ENCODE measurements around the gene ZNF816.
"Not testable (repeated sequence)": the region's sequence is repeated elsewhere in the genome, so short reads cannot be mapped to it uniquely, and the experiment has no call there.

Gene ZNF816

GRCh38 chr19:52948025-52948770 lies 14.5 kb downstream of the ZNF816 start:
- TF ChIP-seq ZC3H10 (CRISPR knock-in tag; IDR thresholded peaks at IDR 0.05), result no peak
- TF ChIP-seq ZNF565 (CRISPR knock-in tag; conservative IDR thresholded peaks at IDR 0.05; ENCODE audit: low read depth), result no peak
- no peak for ATAC-seq

GRCh38 chr19:52946322-52947310 lies 16.1 kb downstream of the ZNF816 start:
- no peak for ATAC-seq
- no peak for TF ChIP-seq ZNF70 (CRISPR knock-in tag; IDR thresholded peaks at IDR 0.05)
- no peak for TF ChIP-seq ZNF565 (CRISPR knock-in tag; conservative IDR thresholded peaks at IDR 0.05; ENCODE audit: low read depth)
- TF ChIP-seq ESRRG (CRISPR knock-in tag; IDR thresholded peaks at IDR 0.05), result no peak
- no peak for TF ChIP-seq POU6F1 (CRISPR knock-in tag; IDR thresholded peaks at IDR 0.05; ENCODE audit: borderline replicate concordance, low read depth)
- TF ChIP-seq TCF4 (CRISPR knock-in tag; IDR thresholded peaks at IDR 0.05; ENCODE audit: borderline replicate concordance), result no peak
- no peak for TF ChIP-seq CSRNP3 (CRISPR knock-in tag; IDR thresholded peaks at IDR 0.05)
- no peak for TF ChIP-seq GLIS3 (CRISPR knock-in tag; IDR thresholded peaks at IDR 0.05)
- TF ChIP-seq RARB (CRISPR knock-in tag; IDR thresholded peaks at IDR 0.05), result no peak
- no peak for TF ChIP-seq ZC3H10 (CRISPR knock-in tag; IDR thresholded peaks at IDR 0.05)
- no peak for TF ChIP-seq ZFP30 (CRISPR knock-in tag; IDR thresholded peaks at IDR 0.05)
- TF ChIP-seq ZFP3 (CRISPR knock-in tag; IDR thresholded peaks at IDR 0.05), result no peak
- no peak for TF ChIP-seq OSR1 (CRISPR knock-in tag; IDR thresholded peaks at IDR 0.05)
- no peak for TF ChIP-seq CSDC2 (CRISPR knock-in tag; IDR thresholded peaks at IDR 0.05)
- no peak for TF ChIP-seq CREB5 (CRISPR knock-in tag; IDR thresholded peaks at IDR 0.05; ENCODE audit: low read depth)
- TF ChIP-seq SNAI2 (CRISPR knock-in tag; IDR thresholded peaks at IDR 0.05), result no peak
- no peak for TF ChIP-seq TSHZ2 (CRISPR knock-in tag; IDR thresholded peaks at IDR 0.05)

GRCh38 chr19:52945652-52946321 lies 16.9 kb downstream of the ZNF816 start:
- no peak for ATAC-seq
- TF ChIP-seq TSHZ2 (CRISPR knock-in tag; IDR thresholded peaks at IDR 0.05) (no peak), CREB5 (CRISPR knock-in tag; IDR thresholded peaks at IDR 0.05; ENCODE audit: low read depth) (no peak), ZFP30 (CRISPR knock-in tag; IDR thresholded peaks at IDR 0.05) (no peak), ARNTL (CRISPR knock-in tag; IDR thresholded peaks at IDR 0.05; ENCODE audit: borderline replicate concordance, low read depth) (no peak), SNAI2 (CRISPR knock-in tag; IDR thresholded peaks at IDR 0.05) (no peak)

GRCh38 chr19:52944703-52945493 lies 17.8 kb downstream of the ZNF816 start:
- not testable (repeated sequence) for ATAC-seq
